Esophagus (tissue), 2 donors: ENCODE results near the gene ZNF853. TPM values are rescaled to one million over a fixed set of nuclear protein-coding genes. Genes with fewer than 3 reads are reported as not detected.
"Not testable (repeated sequence)": the region's sequence is repeated elsewhere in the genome, so short reads cannot be mapped to it uniquely, and the experiment has no call there.

Source experiments
- H3K27ac ChIP-seq, 2 donors: one replicate each; pipeline ENCODE4 v1.5.1; 2013; ENCODE audit warnings: low read depth in 2 of 2, mild to moderate bottlenecking in 2 of 2, inconsistent platforms in 1 of 2, low read length in 1 of 2, moderate library complexity in 1 of 2
- H3K27me3 ChIP-seq, 2 donors: one replicate each; pipeline ENCODE4 v1.6.1; 2013; ENCODE audit warnings: low read length in 2 of 2, control low read depth in 1 of 2, mild to moderate bottlenecking in 1 of 2; ENCODE audit not compliant: insufficient read depth in 2 of 2, control insufficient read depth in 1 of 2
- H3K36me3 ChIP-seq, 2 donors: one replicate each; pipeline ENCODE4 v1.6.1; 2013; ENCODE audit warnings: low read length in 1 of 2; ENCODE audit not compliant: control insufficient read depth in 2 of 2, insufficient read depth in 2 of 2
- H3K4me1 ChIP-seq, 2 donors: one replicate each; pipeline ENCODE4 v1.6.1; 2013; ENCODE audit warnings: low read length in 1 of 2; ENCODE audit not compliant: control insufficient read depth in 2 of 2, insufficient read depth in 2 of 2
- H3K4me3 ChIP-seq, 2 donors: one replicate each; pipeline ENCODE4 v1.5.1; 2013; ENCODE audit warnings: low read length in 2 of 2, mild to moderate bottlenecking in 2 of 2, low read depth in 1 of 2, moderate library complexity in 1 of 2
- H3K9me3 ChIP-seq, 2 donors: one replicate each; pipeline ENCODE4 v1.6.1; 2013; ENCODE audit warnings: mild to moderate bottlenecking in 2 of 2, low read depth in 1 of 2, low read length in 1 of 2, moderate library complexity in 1 of 2; ENCODE audit not compliant: control insufficient read depth in 2 of 2, insufficient read depth in 1 of 2
- WGBS, 2 donors: extraction: QIAGEN DNeasy Blood & Tissue Kit; methylation state at CpG; one replicate each; pipeline ENCODE4 v1.1.7; 2013; 5-methylcytosine and 5-hydroxymethylcytosine counted together
- polyA plus RNA-seq, 2 donors: library from polyadenylated mRNA; stranded (reverse); fragments of 200-250 nt; gene quantifications; one replicate each; pipeline ENCODE4 v1.2.3, GENCODE V29; 2013
- donor health status: healthy with polysubstance abuse.
- donor health status: Bipolar disorder and iron deficiency.

Gene ZNF853
- polyA plus RNA-seq, 2 donors, result 0.35 to 1.2 TPM

GRCh38 chr7:6634021-6634420 lies 18.6 kb downstream of the ZNF853 start:
- Histone ChIP-seq H3K27ac (no peak overlapping the region), H3K4me1 (peaks cover 0 to 25% of the 10 kb centered on the region in 2 donors), H3K27me3 (no peaks in the 10 kb centered on the region), H3K36me3 (no peaks in the 10 kb centered on the region), H3K9me3 (no peaks in the 10 kb centered on the region), H3K4me3 (no peak overlapping the region)
- WGBS, 2 donors, result 79 to 81% methylated on average over 8 of the region's 8 CpGs

DNA sequence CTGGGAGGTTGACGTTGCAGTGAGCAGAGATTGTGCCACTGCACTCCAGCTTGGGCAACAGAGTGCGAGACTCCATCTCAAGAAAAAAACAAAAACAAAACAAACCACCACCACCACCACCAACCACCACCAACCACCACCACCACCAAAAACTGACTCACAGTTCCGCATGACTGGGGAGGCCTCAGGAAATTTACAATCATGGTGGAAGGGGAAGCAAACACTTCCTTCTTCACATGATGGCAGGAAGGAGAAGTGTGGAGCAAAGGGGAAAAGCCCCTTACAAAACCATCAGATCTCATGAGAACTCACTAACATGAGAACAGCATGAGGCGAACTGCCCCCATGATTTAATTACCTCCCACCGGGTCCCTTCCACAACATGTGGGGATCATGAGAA lies 19.6 kb downstream of the ZNF853 start:
- not testable (repeated sequence) for H3K9me3 ChIP-seq, H3K4me3 ChIP-seq, H3K27me3 ChIP-seq, H3K36me3 ChIP-seq
- Histone ChIP-seq H3K4me1 (peaks cover 0 to 23% of the 10 kb centered on the region in 2 donors), H3K27ac (peak overlapping the region in 1 of 2 donors; percentile 27)
- 73 to 87% methylated on average over 5 of the region's 5 CpGs for WGBS, 2 donors

GRCh38 chr7:6636741-6637543 lies 21.5 kb downstream of the ZNF853 start, which contains the start of gene ZNF316:
Gene ZNF316 (plus strand): TSS chr7:6637318. CDS start chr7:6642410, 5,092 bp downstream.
- 1% methylated on average over 43 to 104 of the region's 104 CpGs for WGBS, 2 donors
- H3K4me1 ChIP-seq, result peaks cover 0 to 16% of the 10 kb centered on the region in 2 donors

DNA sequence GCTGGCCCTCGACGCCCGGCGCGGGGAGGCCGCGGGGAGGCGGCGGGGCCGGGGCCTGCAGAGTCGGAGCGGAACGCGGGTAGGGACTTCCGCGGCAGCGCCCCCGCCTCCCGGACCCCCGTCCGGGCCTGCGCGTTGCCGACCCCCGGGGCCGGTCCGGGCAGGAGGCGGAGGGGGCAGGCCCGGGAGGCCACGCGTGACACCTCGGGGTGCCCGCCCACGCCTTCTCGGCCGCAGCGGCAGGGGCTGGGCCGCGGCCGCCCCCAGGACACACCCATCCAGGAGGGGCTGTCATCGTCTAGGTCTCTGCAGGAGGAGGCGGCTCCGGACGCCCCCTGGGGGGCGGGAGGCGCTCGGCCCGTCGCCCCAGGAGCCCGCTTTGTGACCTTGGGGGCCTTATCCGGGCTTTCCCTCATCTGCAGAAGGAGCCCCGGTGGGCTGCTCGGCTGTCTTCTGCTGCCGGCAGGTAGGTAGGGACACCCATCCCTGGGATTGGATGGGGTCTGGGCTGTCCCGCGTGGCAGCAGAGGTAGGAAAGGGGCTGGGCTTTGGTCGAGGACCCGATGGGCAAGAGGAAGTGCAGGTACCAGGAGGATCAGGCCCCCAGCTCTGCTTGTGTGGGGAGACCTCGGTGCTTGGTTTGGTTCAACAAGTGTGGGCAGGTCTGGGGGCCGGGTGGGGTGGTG lies 22.3 kb downstream of the ZNF853 start:
- Histone ChIP-seq H3K27ac (peak overlapping the region; percentile 32 to 80), H3K36me3 (peaks cover 5 to 12% of the 10 kb centered on the region in 2 donors), H3K27me3 (no peaks in the 10 kb centered on the region), H3K4me3 (peak overlapping the region; percentile 75 to 86), H3K4me1 (peaks cover 0 to 15% of the 10 kb centered on the region in 2 donors), H3K9me3 (peaks cover 0 to 2% of the 10 kb centered on the region in 2 donors)
- WGBS, 2 donors, result 1 to 2% methylated on average over 40 to 60 of the region's 60 CpGs

More at GRCh38 chr7:6636741-6637543, 21.5 kb downstream of the ZNF853 start, which contains the start of gene ZNF316:
- H3K27me3 ChIP-seq, result no peaks in the 10 kb centered on the region
- H3K9me3 ChIP-seq, result peaks cover 0 to 2% of the 10 kb centered on the region in 2 donors
- peak within 1 kb of the TSS; percentile 75 to 86 for H3K4me3 ChIP-seq
- peak within 1 kb of the TSS; percentile 57 to 80 for H3K27ac ChIP-seq
- H3K36me3 ChIP-seq, result peaks cover 4 to 5% of the 10 kb centered on the region in 2 donors

GRCh38 chr7:6639032-6639431 lies 23.6 kb downstream of the ZNF853 start:
- Histone ChIP-seq H3K27me3 (no peaks in the 10 kb centered on the region), H3K9me3 (peaks cover 0 to 2% of the 10 kb centered on the region in 2 donors), H3K36me3 (peaks cover 13 to 25% of the 10 kb centered on the region in 2 donors), H3K4me3 (no peak overlapping the region), H3K4me1 (peaks cover 0 to 15% of the 10 kb centered on the region in 2 donors), H3K27ac (no peak overlapping the region)
- WGBS, 2 donors, result 82 to 83% methylated on average over 4 of the region's 4 CpGs

DNA sequence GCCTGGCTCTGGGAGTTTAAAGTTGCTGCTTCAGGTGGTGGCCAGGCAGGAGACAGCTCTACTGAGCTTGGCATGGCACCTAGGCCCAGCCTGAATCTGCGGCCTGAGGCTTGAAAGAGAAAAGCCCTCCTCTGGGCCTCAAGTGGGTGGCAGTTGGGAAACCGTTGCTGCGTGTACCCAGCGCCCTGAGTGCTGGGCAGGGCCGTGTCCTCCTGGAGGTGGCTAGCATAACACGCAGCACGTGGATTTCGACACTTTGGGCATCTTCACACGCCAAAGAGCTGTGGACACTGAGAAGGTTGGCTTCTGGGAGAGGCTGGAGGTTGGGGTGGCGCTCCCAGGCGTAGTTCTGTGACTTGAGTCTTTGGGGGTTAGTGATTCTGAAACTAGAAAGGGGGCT lies 24.2 kb downstream of the ZNF853 start:
- H3K27me3 ChIP-seq, result no peaks in the 10 kb centered on the region
- H3K36me3 ChIP-seq, result peaks cover 17 to 31% of the 10 kb centered on the region in 2 donors
- H3K9me3 ChIP-seq, result peaks cover 0 to 2% of the 10 kb centered on the region in 2 donors
- 91 to 92% methylated on average over 11 of the region's 11 CpGs for WGBS, 2 donors
- no peak overlapping the region for H3K27ac ChIP-seq
- no peak overlapping the region for H3K4me3 ChIP-seq
- peaks cover 0 to 15% of the 10 kb centered on the region in 2 donors for H3K4me1 ChIP-seq

DNA sequence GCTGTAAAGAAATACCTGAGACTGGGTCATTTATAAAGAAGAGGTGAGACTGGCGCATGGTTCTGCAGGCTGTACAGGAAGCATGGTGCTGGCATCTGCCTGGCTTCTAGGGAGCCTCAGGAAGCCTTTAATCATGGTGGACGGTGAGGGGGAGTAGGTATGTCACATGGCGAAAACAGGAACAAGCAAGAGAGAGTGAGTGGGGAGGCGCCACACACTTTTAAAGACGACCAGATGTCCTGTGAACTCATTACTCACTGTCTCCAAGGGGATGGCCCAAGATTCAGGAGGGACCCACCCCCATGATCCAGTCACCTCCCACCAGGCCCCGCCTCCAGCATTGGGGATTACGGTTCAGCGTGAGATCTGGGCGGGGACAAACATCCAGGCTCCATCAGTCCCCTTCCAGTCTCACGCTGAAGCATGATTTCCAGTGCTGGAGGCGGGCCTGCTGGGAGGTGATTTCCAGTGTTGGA lies 24.9 kb downstream of the ZNF853 start:
- 67 to 77% methylated on average over 11 of the region's 11 CpGs for WGBS, 2 donors
- peaks cover 0 to 15% of the 10 kb centered on the region in 2 donors for H3K4me1 ChIP-seq
- peaks cover 19 to 34% of the 10 kb centered on the region in 2 donors for H3K36me3 ChIP-seq

DNA sequence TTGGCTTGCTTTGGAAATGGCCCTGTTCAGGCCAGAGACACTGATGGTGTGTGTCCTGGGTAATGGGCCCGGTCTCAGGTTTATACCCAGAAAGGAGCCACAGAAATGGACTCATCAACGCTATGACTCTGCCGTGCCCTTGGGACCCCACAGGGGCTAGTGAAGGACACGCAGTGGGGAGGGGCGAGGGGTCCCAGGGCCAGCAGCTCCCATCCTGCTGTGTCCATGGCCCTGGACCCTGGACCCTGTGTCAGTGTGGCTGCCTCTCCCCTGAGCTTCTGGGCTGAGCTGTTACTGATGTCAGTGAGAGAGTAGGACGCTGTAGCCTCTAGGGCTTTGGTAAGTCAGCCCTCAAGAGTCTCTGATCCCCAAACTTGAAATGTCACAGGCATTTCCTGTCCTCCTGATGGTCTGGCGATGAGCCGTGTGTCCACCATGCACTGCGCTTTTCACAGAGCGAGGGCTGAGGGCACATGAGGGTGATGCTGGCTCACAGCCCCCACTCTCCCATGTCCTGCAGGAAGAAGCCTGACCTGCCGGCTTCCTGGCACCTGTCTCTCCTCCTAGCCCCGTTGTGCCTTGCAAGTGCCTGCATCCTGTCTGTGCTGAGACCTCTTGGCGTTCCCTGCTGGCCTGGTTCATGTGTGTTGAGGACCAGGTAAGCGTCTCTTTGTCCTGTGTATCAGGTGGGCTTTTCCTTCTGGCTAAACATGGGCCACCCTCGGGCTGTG lies 26.1 kb downstream of the ZNF853 start:
- Histone ChIP-seq H3K9me3 (peaks cover 0 to 2% of the 10 kb centered on the region in 2 donors), H3K4me3 (no peak overlapping the region), H3K36me3 (peaks cover 23 to 40% of the 10 kb centered on the region in 2 donors), H3K27me3 (no peaks in the 10 kb centered on the region), H3K27ac (no peak overlapping the region), H3K4me1 (peaks cover 0 to 9% of the 10 kb centered on the region in 2 donors)
- 91% methylated on average over 15 of the region's 15 CpGs for WGBS, 2 donors

More for the DNA sequence above, 24.9 kb downstream of the ZNF853 start:
- no peak overlapping the region for H3K4me3 ChIP-seq
- peaks cover 0 to 2% of the 10 kb centered on the region in 2 donors for H3K9me3 ChIP-seq
- H3K27ac ChIP-seq, result no peak overlapping the region
- H3K27me3 ChIP-seq, result no peaks in the 10 kb centered on the region
